ENCODE results near the gene KCNK18.

KCNK18 gene

DNA sequence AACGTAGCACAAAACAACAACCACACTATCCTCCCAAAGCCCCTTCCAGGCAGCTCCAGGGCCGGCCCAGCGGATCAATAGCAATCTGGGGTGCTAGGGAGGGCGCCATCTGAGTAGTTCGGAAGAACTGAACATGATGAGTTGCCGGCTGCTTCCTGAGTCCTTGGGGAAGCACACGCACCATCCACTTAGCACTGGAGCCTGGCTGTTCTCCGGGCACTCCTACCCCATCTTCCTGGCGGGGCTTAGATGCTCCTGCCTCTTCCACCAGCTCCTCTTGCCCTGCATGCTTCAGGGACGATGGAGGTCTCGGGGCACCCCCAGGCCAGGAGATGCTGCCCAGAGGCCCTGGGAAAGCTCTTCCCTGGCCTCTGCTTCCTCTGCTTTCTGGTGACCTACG lies at the start of gene KCNK18:
KCNK18 (plus strand) TSS at position 301 of the 400 bp plus-strand sequence; CDS start at position 301, 0 bp downstream.
- DNase-seq (ENCODE audit: low read depth) = no peak
- no peak within 1 kb of the TSS for H3K4me3 ChIP-seq (ENCODE audit: low read length)
- TF ChIP-seq, protein P1, sequence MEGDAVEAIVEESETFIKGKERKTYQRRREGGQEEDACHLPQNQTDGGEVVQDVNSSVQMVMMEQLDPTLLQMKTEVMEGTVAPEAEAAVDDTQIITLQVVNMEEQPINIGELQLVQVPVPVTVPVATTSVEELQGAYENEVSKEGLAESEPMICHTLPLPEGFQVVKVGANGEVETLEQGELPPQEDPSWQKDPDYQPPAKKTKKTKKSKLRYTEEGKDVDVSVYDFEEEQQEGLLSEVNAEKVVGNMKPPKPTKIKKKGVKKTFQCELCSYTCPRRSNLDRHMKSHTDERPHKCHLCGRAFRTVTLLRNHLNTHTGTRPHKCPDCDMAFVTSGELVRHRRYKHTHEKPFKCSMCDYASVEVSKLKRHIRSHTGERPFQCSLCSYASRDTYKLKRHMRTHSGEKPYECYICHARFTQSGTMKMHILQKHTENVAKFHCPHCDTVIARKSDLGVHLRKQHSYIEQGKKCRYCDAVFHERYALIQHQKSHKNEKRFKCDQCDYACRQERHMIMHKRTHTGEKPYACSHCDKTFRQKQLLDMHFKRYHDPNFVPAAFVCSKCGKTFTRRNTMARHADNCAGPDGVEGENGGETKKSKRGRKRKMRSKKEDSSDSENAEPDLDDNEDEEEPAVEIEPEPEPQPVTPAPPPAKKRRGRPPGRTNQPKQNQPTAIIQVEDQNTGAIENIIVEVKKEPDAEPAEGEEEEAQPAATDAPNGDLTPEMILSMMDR (conservative IDR thresholded peaks at IDR 0.05; ENCODE audit: low read depth, low read length) = no peak

DNA sequence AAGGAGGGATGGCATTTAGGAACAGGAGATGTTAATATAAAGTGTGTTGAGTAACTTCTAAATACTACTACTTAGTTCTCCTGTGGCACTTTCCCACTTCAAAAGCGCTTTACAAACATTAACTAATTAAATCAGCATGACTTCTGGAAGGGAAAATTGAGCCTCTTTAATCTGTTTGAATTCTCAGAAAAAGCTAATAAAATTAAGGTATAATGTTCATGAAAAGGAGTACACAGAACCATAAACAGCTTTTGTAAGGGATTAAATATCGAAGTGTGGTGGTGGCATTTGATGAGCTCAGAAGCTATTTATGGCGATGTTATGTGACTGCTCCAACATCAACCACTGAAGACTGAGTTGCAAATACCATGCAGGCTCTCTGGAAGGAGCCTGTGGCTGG lies 49.0 kb upstream of the KCNK18 start:
- TF ChIP-seq, protein P1 (conservative IDR thresholded peaks at IDR 0.05; ENCODE audit: low read depth, low read length) = no peak
- no peak for DNase-seq (ENCODE audit: low read depth)

DNA sequence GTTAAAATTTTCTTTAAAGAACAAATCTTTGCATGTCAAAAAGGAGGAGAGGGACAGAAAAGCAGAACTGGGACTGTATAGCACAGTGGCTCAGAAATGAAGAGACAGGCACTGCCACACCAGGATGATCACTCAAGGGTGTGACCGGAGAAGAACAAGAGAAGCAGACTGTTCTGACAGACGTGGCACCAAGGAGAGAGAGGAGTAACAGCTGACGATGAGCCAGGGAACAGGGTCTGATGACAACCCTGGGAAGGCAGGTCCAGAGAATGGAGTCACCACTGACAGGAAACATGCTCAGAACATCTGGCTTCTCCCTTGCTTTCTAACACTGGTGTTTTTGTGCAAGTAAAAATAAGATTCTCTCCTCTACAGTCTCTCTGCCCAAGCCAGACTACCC lies 44.6 kb upstream of the KCNK18 start:
- TF ChIP-seq, protein P1 (conservative IDR thresholded peaks at IDR 0.05; ENCODE audit: low read depth, low read length) = no peak
- no peak for DNase-seq (ENCODE audit: low read depth)
- H3K4me3 ChIP-seq (ENCODE audit: low read length) = no peak overlapping the region

More for the DNA sequence above, 49.0 kb upstream of the KCNK18 start:
- H3K4me3 ChIP-seq (ENCODE audit: low read length) = no peak overlapping the region

DNA sequence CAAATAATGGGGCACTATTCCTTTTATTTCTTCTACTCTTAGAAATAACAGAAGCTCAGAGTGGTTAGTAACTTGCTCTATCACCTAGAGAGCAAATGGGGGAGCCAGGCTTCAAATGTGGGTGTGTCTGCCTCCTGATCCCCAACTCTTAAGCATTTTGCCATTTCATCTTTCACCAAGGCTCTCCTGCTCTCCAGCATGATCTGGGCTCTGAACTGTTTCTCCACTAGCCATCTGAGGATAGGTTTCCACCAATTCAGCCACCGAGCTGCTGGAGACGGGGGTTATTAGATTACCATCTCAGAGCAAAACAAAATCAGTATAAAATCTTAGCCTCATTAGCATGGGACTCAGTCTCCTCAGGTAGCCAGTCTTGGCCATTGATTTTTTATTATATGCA lies 39.0 kb upstream of the KCNK18 start:
- no peak for DNase-seq (ENCODE audit: low read depth)
- no peak overlapping the region for H3K4me3 ChIP-seq (ENCODE audit: low read length)
- TF ChIP-seq, protein P1 (conservative IDR thresholded peaks at IDR 0.05; ENCODE audit: low read depth, low read length) = no peak

DNA sequence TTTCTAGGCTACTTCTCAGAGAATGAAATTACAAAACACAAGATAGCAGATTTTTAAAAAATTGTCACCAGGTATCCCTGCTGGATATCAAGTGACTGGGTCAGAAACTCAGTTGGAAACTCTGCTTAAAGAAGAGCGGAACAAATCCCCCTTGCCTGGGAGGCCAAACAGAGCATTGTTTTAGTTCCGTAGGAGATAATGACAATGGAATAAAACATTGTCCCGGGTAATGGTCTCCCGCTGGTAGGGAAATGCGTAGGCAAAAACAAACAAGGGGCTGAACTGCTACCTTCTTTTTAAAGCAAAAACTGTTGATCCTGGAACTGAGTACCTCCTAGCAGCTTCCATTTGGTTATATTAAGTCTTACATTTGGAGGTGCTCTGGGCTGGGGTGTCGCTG lies 37.9 kb upstream of the KCNK18 start:
- DNase-seq (ENCODE audit: low read depth) = no peak
- no peak overlapping the region for H3K4me3 ChIP-seq (ENCODE audit: low read length)
- TF ChIP-seq, protein P1 (conservative IDR thresholded peaks at IDR 0.05; ENCODE audit: low read depth, low read length) = no peak

DNA sequence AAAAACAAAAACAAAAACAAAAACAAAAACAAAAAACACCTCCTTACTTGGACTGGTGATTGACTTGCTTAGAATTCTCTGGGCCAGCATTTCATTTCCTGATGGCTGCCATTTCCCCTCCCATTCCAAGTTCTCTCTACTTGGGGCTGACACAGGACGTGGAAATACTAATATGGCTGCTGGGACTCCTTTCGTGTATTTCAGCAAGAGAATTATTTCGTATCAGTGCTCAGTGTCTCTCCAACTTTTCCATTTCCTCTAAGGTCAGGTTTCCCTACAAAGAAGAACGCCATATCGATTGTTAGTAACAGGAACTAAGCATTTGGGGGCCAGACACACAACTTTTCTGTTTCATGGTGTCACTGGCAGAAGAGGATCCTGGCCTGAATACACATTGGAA lies 36.7 kb upstream of the KCNK18 start:
- DNase-seq (ENCODE audit: low read depth) = no peak
- no peak overlapping the region for H3K4me3 ChIP-seq (ENCODE audit: low read length)
- TF ChIP-seq, protein P1 (conservative IDR thresholded peaks at IDR 0.05; ENCODE audit: low read depth, low read length) = no peak

DNA sequence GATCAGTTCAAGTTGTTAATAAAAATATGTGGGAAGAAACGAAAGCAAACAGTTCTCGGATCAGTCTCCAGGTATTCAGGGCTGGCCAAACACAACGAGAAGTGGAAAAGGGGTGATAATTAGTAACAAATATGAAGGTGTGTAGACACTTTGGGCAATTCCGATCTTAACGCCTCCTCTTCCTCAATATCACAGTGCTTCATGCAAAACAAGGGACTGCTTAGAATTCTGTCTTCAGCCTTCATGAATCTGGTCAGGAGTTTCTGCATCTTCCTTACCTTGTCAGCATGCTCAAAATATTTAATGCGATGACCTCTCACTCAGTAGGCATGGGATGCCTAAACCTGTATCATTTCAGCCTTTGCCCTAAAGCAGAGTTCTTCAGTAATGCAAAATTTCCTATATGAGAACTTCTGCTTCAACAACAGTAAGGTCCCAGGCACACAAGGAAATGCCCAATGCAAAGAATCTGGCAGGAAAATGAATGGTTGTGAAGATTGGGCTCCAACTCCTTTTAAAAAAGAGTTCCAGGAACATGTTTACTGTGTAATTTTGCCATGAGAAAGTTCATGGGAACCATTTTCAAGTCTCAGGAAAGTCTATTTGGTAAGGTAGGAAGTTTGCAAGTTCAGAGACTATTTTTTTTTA lies 35.8 kb upstream of the KCNK18 start:
- no peak for DNase-seq (ENCODE audit: low read depth)
- H3K4me3 ChIP-seq (ENCODE audit: low read length) = no peak overlapping the region
- TF ChIP-seq, protein P1 (conservative IDR thresholded peaks at IDR 0.05; ENCODE audit: low read depth, low read length) = no peak
